Measurements from ENCODE around the gene ENPP7.

The ENPP7 gene

DNA sequence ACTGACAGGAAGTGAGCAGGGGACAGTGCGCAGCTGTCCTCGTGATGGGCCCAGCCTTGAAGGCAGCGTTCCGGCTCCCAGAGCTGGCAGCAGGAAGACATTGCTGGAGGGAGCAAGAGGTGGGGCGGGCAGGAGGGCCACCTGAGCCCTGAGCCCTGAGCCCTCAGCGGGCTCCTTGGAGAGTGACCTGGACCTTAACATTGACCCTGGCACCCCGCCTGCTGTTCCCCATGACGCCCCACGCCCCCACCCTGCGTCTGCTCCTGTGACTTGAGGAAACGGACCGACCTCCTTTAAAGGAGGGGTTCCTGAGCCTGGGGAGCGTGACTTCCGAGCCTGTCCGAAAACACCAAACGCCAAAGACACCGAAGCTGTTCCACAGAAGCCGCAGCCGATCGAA, 25.1 kb upstream of the ENPP7 start:
- no peak for DNase-seq

GRCh38 chr17:79706931-79707850, 23.6 kb upstream of the ENPP7 start:
- DNase-seq: no peak

- DNase-seq: no peak
These were observed 22.5 kb upstream of the ENPP7 start for GRCh38 chr17:79707931-79708891.

GRCh38 chr17:79711715-79712305, 18.9 kb upstream of the ENPP7 start:
- no peak for DNase-seq

DNA sequence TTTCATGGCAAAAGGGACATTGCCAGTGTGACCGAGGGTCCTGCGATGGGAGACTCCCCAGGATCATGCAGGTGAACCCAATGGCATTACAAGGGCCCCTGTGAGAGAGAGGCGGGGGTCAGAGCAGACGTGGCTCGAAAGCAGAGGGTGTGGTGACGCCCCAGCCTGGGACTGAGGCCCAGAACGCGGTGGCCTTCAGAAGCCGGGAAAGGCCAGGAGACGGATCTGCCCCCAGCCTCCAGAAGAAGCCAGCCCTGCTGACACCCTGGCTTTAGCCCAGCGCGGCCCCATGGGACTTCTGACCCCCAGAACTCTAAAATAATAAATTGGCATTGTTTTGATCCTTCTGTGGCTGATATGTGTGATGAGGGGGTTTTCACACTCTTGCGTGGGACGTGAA, 17.4 kb upstream of the ENPP7 start:
- no peak for DNase-seq

DNA sequence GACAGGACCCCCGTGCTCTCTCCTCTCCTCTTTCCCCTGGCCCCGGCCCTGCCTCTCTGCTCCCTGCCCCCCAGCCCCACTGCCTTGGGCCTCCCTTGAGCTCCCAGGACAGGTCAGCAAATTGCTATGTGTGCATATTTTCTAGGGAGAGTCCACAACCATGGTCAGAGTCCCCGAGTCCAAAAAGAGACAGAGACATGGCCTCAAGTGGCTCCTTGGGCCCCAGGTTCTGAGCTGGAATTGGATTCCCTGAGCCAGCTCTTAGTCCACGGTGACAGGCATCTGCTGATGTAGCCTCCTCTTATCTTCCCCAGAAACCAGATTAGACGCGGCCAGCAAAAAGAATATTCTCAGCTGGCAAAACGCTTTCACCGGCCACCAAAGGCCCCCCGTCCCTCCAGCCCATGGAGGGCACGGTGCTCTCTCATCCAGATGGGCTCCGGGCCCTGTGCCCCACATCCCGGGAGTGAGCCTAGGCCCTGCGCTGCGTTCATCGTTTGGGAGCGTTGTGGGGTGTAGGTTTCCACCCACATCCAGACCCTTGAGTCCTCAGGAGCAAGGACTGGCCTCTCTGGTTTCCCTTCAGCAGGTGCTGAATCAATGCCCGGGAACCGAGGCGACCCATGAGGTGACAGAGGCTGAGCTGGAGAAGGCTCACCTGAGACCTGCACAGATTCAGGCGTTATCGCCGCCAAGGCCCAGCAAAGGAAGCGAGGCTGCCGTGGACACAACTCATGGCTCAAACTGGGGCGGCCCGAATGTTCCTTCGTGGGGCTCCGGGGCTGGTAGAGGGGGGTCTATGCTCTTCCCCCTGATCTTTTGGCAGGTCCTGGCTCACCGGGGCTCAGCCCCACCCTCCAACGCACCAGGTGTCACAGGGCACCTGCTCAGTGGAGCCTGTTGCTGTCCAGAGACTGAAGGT, 16.3 kb upstream of the ENPP7 start:
- no peak for DNase-seq

GRCh38 chr17:79715098-79715942, 15.4 kb upstream of the ENPP7 start:
- DNase-seq: no peak

DNA sequence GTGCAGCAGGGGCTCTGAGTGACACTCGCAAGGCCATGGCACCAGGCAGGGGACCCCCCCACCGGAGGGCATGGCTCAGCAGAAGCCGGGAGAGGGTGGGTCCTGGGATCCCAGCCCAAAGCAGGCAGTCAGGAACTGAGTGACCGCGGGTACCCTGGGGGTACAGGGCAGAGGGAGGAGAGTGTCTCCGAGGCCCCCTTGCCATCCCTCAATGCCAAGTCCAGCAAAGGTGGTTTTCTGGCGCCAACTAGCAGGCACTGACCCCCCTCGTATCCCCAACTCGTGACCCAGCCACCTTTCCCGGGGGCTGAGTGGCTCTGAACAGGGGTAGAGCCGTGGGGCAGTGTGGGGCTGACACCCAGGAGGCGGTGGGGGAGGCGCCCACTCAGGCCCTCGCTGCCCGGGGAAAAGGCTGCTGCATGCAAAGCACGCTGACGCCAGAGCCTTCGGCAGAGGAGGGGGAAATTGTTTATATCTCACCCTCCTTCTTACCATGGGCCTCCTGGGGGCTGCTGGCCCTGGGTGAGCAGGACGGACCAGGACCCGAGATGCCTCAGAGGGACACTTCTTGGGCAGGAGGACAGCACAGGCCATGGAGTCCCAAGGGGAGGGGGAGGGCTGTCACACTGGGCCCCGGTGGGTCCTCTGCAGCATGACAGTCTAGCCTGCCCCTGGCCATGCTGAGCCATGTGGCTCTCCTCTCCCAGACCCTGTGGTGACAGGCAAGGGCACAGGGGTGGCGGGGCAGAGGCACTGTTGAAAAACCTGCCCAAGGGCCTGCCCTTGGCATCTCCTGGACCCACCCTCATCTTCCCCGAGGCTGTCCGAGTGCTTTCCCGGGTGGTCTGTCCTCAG, 14.6 kb upstream of the ENPP7 start:
- DNase-seq: no peak

DNA sequence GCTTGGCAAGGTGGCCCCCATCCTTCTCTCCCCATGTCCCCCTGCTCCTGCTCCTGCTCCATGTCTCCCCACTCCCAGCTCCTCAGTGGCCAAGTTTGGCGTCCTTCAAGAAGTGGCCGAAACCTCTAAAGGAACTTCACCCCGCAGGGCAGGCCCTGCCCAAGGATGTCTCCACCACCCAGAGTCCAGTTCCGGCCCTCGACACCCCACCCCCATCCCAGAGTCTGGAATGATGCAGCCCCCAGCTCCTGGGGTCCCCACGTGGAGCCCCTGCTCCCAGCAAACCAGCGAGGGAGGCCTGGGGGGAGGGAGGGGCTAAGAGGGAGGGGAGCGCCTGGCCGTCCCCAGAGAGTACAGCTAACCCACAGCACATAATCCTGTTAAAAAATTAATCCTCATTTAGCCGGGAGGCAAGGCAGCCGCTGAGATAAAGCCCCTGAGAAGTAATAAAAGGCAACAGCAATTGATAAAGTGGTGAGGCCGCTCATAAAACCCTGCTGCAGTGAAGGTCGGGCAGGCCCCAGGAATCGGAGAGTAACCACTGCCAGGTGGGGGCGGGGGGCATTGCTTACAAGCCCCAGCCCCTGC, 9.9 kb upstream of the ENPP7 start:
- DNase-seq: no peak

DNA sequence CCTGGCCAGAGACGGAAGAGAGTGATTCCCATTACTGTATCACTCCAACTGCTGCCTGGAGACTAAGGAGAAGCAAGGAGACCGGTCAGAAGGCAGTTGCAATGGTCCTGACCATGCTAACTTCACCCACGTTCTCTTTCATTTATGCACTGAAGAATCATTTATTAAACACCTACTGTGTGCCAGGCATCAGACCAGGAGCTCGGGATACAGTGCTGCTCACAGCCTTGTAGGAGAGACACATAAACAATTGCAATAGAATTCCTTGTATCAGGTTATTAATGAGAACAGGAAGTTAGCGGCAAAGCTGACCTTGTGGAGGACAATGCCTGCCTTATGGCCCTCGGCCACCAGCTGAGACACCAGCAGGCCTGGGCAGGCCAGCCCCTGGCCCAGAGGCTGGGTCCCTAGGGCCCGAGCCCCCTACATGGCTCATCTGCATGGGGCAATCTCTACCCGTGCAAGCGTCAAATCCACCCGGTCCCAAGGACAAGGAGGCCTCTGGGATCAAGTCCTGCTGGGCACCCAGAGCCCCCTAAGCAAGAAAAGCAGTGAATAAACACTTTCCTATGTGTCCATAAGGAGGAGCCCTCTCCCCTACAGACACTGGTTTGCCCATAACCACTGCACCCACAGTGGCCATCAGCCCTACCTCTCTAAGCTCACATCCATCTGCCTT, 8.6 kb upstream of the ENPP7 start:
- DNase-seq: no peak

DNA sequence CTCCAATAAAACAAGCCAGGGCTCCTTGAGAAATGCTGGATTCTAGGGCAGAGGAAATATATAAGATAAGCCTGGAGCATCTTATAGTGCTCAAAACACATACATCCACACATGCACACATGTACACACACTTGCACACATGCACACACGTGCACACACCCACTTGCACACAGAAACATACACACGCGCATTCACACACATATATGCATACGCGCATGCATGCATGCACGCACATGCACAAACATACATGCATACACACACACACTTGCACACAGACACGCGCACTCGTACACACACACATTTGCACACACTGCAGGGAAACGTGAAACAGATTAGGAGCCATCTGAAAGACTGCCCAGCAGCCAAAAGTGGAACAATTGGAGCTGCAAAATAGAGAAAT, 8.0 kb upstream of the ENPP7 start:
- no peak for DNase-seq

GRCh38 chr17:79728169-79728907, 2.4 kb upstream of the ENPP7 start:
- peak; percentile 75 for DNase-seq

GRCh38 chr17:79728908-79729471, 1.8 kb upstream of the ENPP7 start:
- no peak for DNase-seq

DNA sequence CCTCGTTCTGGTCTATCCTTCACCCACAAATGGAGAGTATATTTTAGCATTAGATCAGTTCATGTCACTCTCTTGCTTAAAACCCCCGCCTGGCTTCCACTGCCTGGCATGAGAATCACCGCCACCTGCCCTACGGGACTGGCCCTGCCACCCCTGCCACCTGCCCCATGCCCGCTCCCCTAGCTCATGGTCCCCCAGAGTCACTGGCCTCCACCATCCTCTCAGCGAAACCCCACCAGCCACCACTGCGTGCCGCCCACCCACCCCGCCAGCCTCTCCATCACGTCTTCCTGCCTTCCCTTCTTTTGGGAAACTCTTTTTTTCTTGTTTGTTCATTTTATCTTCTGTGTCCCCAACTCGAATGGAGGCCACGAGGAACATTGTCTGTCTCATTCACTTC, 982 bp upstream of the ENPP7 start:
- no peak for DNase-seq

DNA sequence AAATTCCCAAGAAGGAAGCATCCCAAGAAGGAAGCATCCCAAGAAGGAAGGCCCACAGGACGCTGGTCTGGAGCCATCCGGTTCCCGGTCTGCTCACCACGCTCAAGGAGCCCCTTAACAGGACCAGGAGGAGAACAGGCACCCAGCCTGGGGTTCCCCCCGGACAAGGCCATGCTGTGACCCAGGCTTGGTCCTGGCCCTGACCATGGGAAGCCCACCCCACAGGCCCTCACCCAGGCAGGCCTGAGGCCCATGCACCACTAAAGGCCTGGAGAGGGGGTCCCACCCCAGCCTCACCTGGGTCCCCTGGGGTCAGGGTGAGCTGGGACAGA, 340 bp upstream of the ENPP7 start:
- no peak for DNase-seq

- no peak for DNase-seq
These were observed 1.5 kb downstream of the ENPP7 start for GRCh38 chr17:79732254-79732653.

GRCh38 chr17:79732804-79733691, 2.3 kb downstream of the ENPP7 start:
- DNase-seq: no peak

Data from HCEC 1CT (cell line).